GM12878 (cell line): ENCODE data around the gene CNDP2. TPM values are rescaled to one million over a fixed set of nuclear protein-coding genes. Genes with fewer than 3 reads are reported as not detected.

Experiments
- ATAC-seq: fragments of 200-7000 bp; cut with Tn5 transposase; 3 replicates; pipeline ENCODE4 v1.9.1; 2020; ENCODE audit warnings: mild to moderate bottlenecking, moderate library complexity
- BruUV-seq: library from RNA; stranded (reverse); fragments of 400-500 nt; replicated peaks from 2 replicates; lab custom pipeline; 2021; lab: Mats Ljungman, UMichigan
- CTCF ChIA-PET: fragments of 300-600 bp; sonication (Branson Sonifier 250); formaldehyde crosslinking; extraction: SDS; loops from one replicate; lab custom pipeline; 2021; ENCODE audit warnings: inconsistent platforms; lab: Yijun Ruan, JAX
- POLR2A ChIA-PET: fragments of 350-600 bp; formaldehyde crosslinking; extraction: SDS; loops from one replicate; lab custom pipeline; 2021; ENCODE audit warnings: inconsistent platforms; lab: Charles Lee
- RAD21 ChIA-PET: fragments of 300-600 bp; sonication (Branson Sonifier 250); formaldehyde crosslinking; loops from one replicate; lab custom pipeline; 2023; ENCODE audit warnings: antibody characterized with exemption; ENCODE audit not compliant: unreplicated experiment; lab: Charles Lee
- SMC1A ChIA-PET: fragments of 300-600 bp; sonication (Branson Sonifier 250); formaldehyde crosslinking; loops from one replicate; lab custom pipeline; 2023; ENCODE audit not compliant: unreplicated experiment, uncharacterized antibody; lab: Charles Lee
- DNase-seq: peaks from one replicate; pipeline ENCODE4 v3.0.0-alpha.2; 2011; ENCODE audit warnings: low read depth, low spot score
- FAIRE-seq: peaks from 3 replicates; lab custom pipeline; 2011; peaks lifted over from hg19 to GRCh38; lab: Jason Lieb, UNC
- H2AFZ ChIP-seq: 2 replicates; pipeline ENCODE4 v1.6.0; 2011; ENCODE audit warnings: low read depth, low read length, control low read depth; ENCODE audit not compliant: control insufficient read depth
- H3K27ac ChIP-seq: 2 replicates; pipeline ENCODE4 v1.5.1; 2011; ENCODE audit warnings: control low read depth; ENCODE audit not compliant: control insufficient read depth, insufficient read depth
- H3K27me3 ChIP-seq, 2 experiments: replicated peaks in 1 of 2; 2 replicates each; pipeline versions ENCODE4 v1.6.0 to v1.6.1; 2011; ENCODE audit warnings: low read length in 1 of 2; ENCODE audit not compliant: control insufficient read depth in 2 of 2, insufficient read depth in 2 of 2
- H3K36me3 ChIP-seq, 2 experiments: 2 replicates each; pipeline ENCODE4 v1.5.1; 2011; ENCODE audit warnings: low read length in 1 of 2; ENCODE audit not compliant: control insufficient read depth in 2 of 2, insufficient read depth in 2 of 2
- H3K4me1 ChIP-seq: 2 replicates; pipeline ENCODE4 v1.6.1; 2011; ENCODE audit warnings: mild to moderate bottlenecking, low read length, moderate library complexity, mixed read lengths; ENCODE audit not compliant: control insufficient read depth, insufficient read depth
- H3K4me2 ChIP-seq: 2 replicates; pipeline ENCODE4 v1.6.0; 2011; ENCODE audit warnings: control low read depth; ENCODE audit not compliant: control insufficient read depth, insufficient read depth
- H3K4me3 ChIP-seq: fragments of 200-600 bp; sonication (generic); 2 replicates; pipeline ENCODE4 v1.5.1; 2016
- H3K79me2 ChIP-seq: 2 replicates; pipeline ENCODE4 v1.6.0; 2011; ENCODE audit warnings: low read length; ENCODE audit not compliant: control insufficient read depth, insufficient read depth
- H3K9ac ChIP-seq: 2 replicates; pipeline ENCODE4 v1.8.0; 2011; ENCODE audit warnings: low read length, control low read depth, mixed read lengths; ENCODE audit not compliant: control insufficient read depth, insufficient read depth
- H3K9me3 ChIP-seq: replicated peaks from 3 replicates; pipeline ENCODE4 v1.5.1; 2011; ENCODE audit warnings: mild to moderate bottlenecking, low read length; ENCODE audit not compliant: control insufficient read depth, insufficient read depth
- H4K20me1 ChIP-seq: 2 replicates; pipeline ENCODE4 v1.6.0; 2011; ENCODE audit not compliant: control insufficient read depth, insufficient read depth
- BCL3 ChIP-seq: IDR thresholded peaks from 2 replicates; pipeline ENCODE4 v1.6.1; 2011; ENCODE audit warnings: borderline replicate concordance, low read depth, mild to moderate bottlenecking, moderate library complexity, low read length; ENCODE audit not compliant: insufficient read depth, poor library complexity, severe bottlenecking
- BMI1 ChIP-seq: fragments of 450-650 bp; IDR thresholded peaks from 2 replicates; pipeline ENCODE4 v1.6.1; 2016; ENCODE audit warnings: mild to moderate bottlenecking, moderate library complexity, borderline replicate concordance
- FOS ChIP-seq: IDR thresholded peaks from 3 replicates; pipeline ENCODE4 v1.6.1; 2011; ENCODE audit warnings: borderline replicate concordance; ENCODE audit not compliant: insufficient read length; ENCODE audit errors: extremely low read depth
- FOXK2 ChIP-seq: fragments of 450-650 bp; IDR thresholded peaks from 2 replicates; pipeline ENCODE4 v1.6.1; 2017; ENCODE audit warnings: mild to moderate bottlenecking, moderate library complexity
- IKZF2 ChIP-seq, 2 experiments: fragments of 450-650 bp; IDR thresholded peaks; 2 replicates each; pipeline ENCODE4 v1.6.1; 2017; ENCODE audit warnings: mild to moderate bottlenecking in 2 of 2, moderate library complexity in 2 of 2
- IRF3 ChIP-seq: fragments of 450-650 bp; IDR thresholded peaks from 2 replicates; pipeline ENCODE4 v1.6.1; 2014; ENCODE audit warnings: mild to moderate bottlenecking
- MTA3 ChIP-seq: IDR thresholded peaks from 2 replicates; pipeline ENCODE4 v1.6.1; 2012; ENCODE audit warnings: low read length, inconsistent platforms, borderline replicate concordance
- MYC ChIP-seq: IDR thresholded peaks from 2 replicates; pipeline ENCODE4 v1.6.1; 2011; ENCODE audit warnings: mild to moderate bottlenecking, low read length, moderate library complexity, inconsistent platforms; ENCODE audit not compliant: insufficient read depth, insufficient replicate concordance, insufficient read length, severe bottlenecking
- NFYA ChIP-seq: IDR thresholded peaks from 2 replicates; pipeline ENCODE4 v1.6.1; 2011; ENCODE audit warnings: low read depth, mild to moderate bottlenecking, low read length, improper control_type of control experiment, borderline replicate concordance
- NR2C1 ChIP-seq: fragments of 450-650 bp; IDR thresholded peaks from 2 replicates; pipeline ENCODE4 v1.6.1; 2017; ENCODE audit warnings: antibody characterized with exemption, mild to moderate bottlenecking, moderate library complexity
- NR2C2 ChIP-seq: IDR thresholded peaks from 2 replicates; pipeline ENCODE4 v1.6.1; 2011; ENCODE audit warnings: borderline replicate concordance, low read depth; ENCODE audit not compliant: control insufficient read depth, insufficient read length
- SIN3A ChIP-seq: IDR thresholded peaks from 2 replicates; pipeline ENCODE4 v1.6.1; 2012; ENCODE audit warnings: low read depth, low read length, improper control_type of control experiment
- SKIL ChIP-seq: fragments of 450-650 bp; IDR thresholded peaks from 2 replicates; pipeline ENCODE4 v1.6.1; 2017; ENCODE audit warnings: mild to moderate bottlenecking, low read depth, inconsistent platforms; ENCODE audit not compliant: poor library complexity, severe bottlenecking
- SP1 ChIP-seq: IDR thresholded peaks from one replicate; pipeline ENCODE4 v1.6.1; 2011; ENCODE audit warnings: low read depth, low read length
- TAF1 ChIP-seq: IDR thresholded peaks from 2 replicates; pipeline ENCODE4 v1.6.1; 2011; ENCODE audit warnings: mild to moderate bottlenecking, low read depth, low read length, borderline replicate concordance
- ZNF217 ChIP-seq: fragments of 450-650 bp; IDR thresholded peaks from 2 replicates; pipeline ENCODE4 v1.6.1; 2017; ENCODE audit warnings: antibody characterized with exemption, mild to moderate bottlenecking
- ZNF592 ChIP-seq: fragments of 450-650 bp; IDR thresholded peaks from 2 replicates; pipeline ENCODE4 v1.6.1; 2017; ENCODE audit warnings: mild to moderate bottlenecking, moderate library complexity
- WGBS: methylation state at CpG from one replicate; pipeline ENCODE4 v1.1.6; 2016; ENCODE audit warnings: low lambda C conversion rate; ENCODE audit not compliant: insufficient replicate concordance, insufficient coverage; ENCODE audit errors: missing lambda C conversion rate; 5-methylcytosine and 5-hydroxymethylcytosine counted together
- in situ Hi-C: fragments of 300-500 bp; cut with MboI; formaldehyde crosslinking; loops from 9 replicates; pipeline ENCODE4 v1.14.3; 2018; ENCODE audit warnings: mixed read lengths
- intact Hi-C: fragments of 100-400 bp; cut with micrococcal nuclease; formaldehyde crosslinking; loops from one replicate; pipeline ENCODE4 v1.14.2; 2022; ENCODE audit not compliant: unreplicated experiment
- polyA plus RNA-seq, 11 experiments: library from polyadenylated mRNA; depleted of rRNA in 4 of 11; unstranded in 6 of 11; stranded (reverse) in 5 of 11; fragments of >200 nt; fragmentation: Nextera tagmentation in 4 of 11; fragmentation: Illumina TruSeq in 1 of 11; extraction: Ambion mirVana in 4 of 11; extraction: Trizol in 1 of 11; gene quantifications; 1 replicate in 1 of 11; 2 replicates in 10 of 11; pipeline versions ENCODE4 v1.2.1 to v1.2.3, GENCODE V29; 2011 to 2016; ENCODE audit warnings: inconsistent platforms in 2 of 11, missing spikeins in 2 of 11, low read depth in 1 of 11
- total RNA-seq, 4 experiments: library from RNA; depleted of rRNA in 3 of 4; stranded (reverse); fragments of >200 nt in 3 of 4; fragmentation: Illumina TruSeq in 1 of 4; extraction: Trizol in 1 of 4; gene quantifications; 2 replicates each; pipeline versions ENCODE4 v1.2.1 to v1.2.3, GENCODE V29; 2013 to 2021

The CNDP2 gene
- total and polyA plus RNA-seq, 10 of the 15 experiments (the other 5 are each of a cell fraction or from before 2014, with no cell fraction given), result 63.5 to 213 (median 158) TPM

GRCh38 chr18:74505776-74506175 is 9.6 kb downstream of the CNDP2 start:
- H3K79me2 ChIP-seq, result peaks cover 17% of the 10 kb centered on the region
- intact Hi-C loops, result no loop called here
- no peaks in the 10 kb centered on the region for H3K27me3 ChIP-seq
- ChIA-PET POLR2A (interaction anchor here (1.2 kb wide), 1 partner anchor 10 kb away, joined by 3 read pairs; the partner anchor contains the start of gene CNDP2), CTCF (no interaction called here), SMC1A (no interaction called here), RAD21 (no interaction called here)
- H3K4me3 ChIP-seq, result no peak overlapping the region
- no peaks in the 10 kb centered on the region for H3K4me1 ChIP-seq
- no peaks in the 10 kb centered on the region for H4K20me1 ChIP-seq
- H3K9me3 ChIP-seq, result no peaks in the 10 kb centered on the region
- peaks cover 27 to 50% of the 10 kb centered on the region in 2 experiments for H3K36me3 ChIP-seq
- no peak overlapping the region for H2AFZ ChIP-seq
- no TSS peak for BruUV-seq
- ATAC-seq (no peak), DNase-seq (no peak)
- in situ Hi-C loops, result no loop called here
- no peak overlapping the region for H3K4me2 ChIP-seq
- no peak overlapping the region for H3K9ac ChIP-seq
- no peak overlapping the region for H3K27ac ChIP-seq
- no peak for TF ChIP-seq NR2C2
- no peak for TF ChIP-seq TAF1
- TF ChIP-seq IKZF2 (IDR thresholded peaks at IDR 0.05), result no peak
- no peak for TF ChIP-seq IRF3
- no peak for TF ChIP-seq MTA3
- no peak for TF ChIP-seq SP1
- no peak for TF ChIP-seq ZNF592
- TF ChIP-seq SIN3A, result no peak
- no peak for TF ChIP-seq NFYA
- no peak for TF ChIP-seq BMI1
- TF ChIP-seq FOXK2, result no peak
- no peak for TF ChIP-seq FOS
- no peak for TF ChIP-seq SKIL
- TF ChIP-seq BCL3, result no peak
- no peak for TF ChIP-seq MYC
- TF ChIP-seq NR2C1, result no peak
- TF ChIP-seq ZNF217, result no peak
- TF ChIP-seq, all 136 proteins: peak for 0
- WGBS, result 94% methylated on average over 16 of the region's 16 CpGs
- no peak for FAIRE-seq
